ENCODE data around the gene TSG101. TPM values are rescaled to one million over a fixed set of nuclear protein-coding genes. Genes with fewer than 3 reads are reported as not detected.

The TSG101 gene
- 56.4 TPM for polyA plus RNA-seq (2013, experiment 1 of 2)
- polyA plus RNA-seq (2013, experiment 2 of 2), result 67.4 TPM

- Histone ChIP-seq H3K36me3 (ENCODE audit: insufficient read depth, low read length) (peaks cover 13% of the 10 kb centered on the region; the same call in 1 of the 2 replicates), H3K27me3 (ENCODE audit: insufficient read depth, low read length) (no peaks in the 10 kb centered on the region), H3K4me1 (ENCODE audit: insufficient read depth, low read length) (peaks cover 5% of the 10 kb centered on the region; the same call in 1 of the 2 replicates), H3K27ac (ENCODE audit: low read depth, low read length) (peak within 1 kb of the TSS; percentile 99), H3K9ac (ENCODE audit: low read depth, low read length) (peak within 1 kb of the TSS; percentile 92), H3K9me3 (ENCODE audit: insufficient read depth, low read depth, low read length) (no peaks in the 10 kb centered on the region), H3K4me3 (ENCODE audit: low read length) (peak within 1 kb of the TSS; percentile 90)
- under 1% methylated on average over 57 of the region's 57 CpGs for WGBS
Measured at GRCh38 chr11:18526521-18527296, at the start of gene TSG101. TSS of gene TSG101 (minus strand) at chr11:18526942. CDS start at chr11:18526816, 126 bp downstream.

GRCh38 chr11:18575361-18575760 is 48.6 kb upstream of the TSG101 start:
- H3K9me3 ChIP-seq (ENCODE audit: insufficient read depth, low read depth, low read length), result no peaks in the 10 kb centered on the region
- no peaks in the 10 kb centered on the region for H3K4me1 ChIP-seq (ENCODE audit: insufficient read depth, low read length)
- no peak overlapping the region for H3K9ac ChIP-seq (ENCODE audit: low read depth, low read length)
- WGBS, result no CpG with 5 or more reads among the region's 1 CpG
- H3K4me3 ChIP-seq (ENCODE audit: low read length), result no peak overlapping the region
- H3K27me3 ChIP-seq (ENCODE audit: insufficient read depth, low read length), result no peaks in the 10 kb centered on the region
- H3K27ac ChIP-seq (ENCODE audit: low read depth, low read length), result no peak overlapping the region
- peaks cover 42% of the 10 kb centered on the region for H3K36me3 ChIP-seq (ENCODE audit: insufficient read depth, low read length)

GRCh38 chr11:18567081-18567480 is 40.3 kb upstream of the TSG101 start:
- Histone ChIP-seq H3K4me3 (ENCODE audit: low read length) (no peak overlapping the region), H3K4me1 (ENCODE audit: insufficient read depth, low read length) (peaks cover 10% of the 10 kb centered on the region; the same call in 1 of the 2 replicates)
- 96% methylated on average over 2 of the region's 3 CpGs for WGBS

GRCh38 chr11:18566406-18566805 is 39.7 kb upstream of the TSG101 start:
- Histone ChIP-seq H3K9ac (ENCODE audit: low read depth, low read length) (no peak overlapping the region), H3K9me3 (ENCODE audit: insufficient read depth, low read depth, low read length) (no peaks in the 10 kb centered on the region), H3K27me3 (ENCODE audit: insufficient read depth, low read length) (no peaks in the 10 kb centered on the region), H3K4me1 (ENCODE audit: insufficient read depth, low read length) (peaks cover 10% of the 10 kb centered on the region; the same call in 1 of the 2 replicates), H3K4me3 (ENCODE audit: low read length) (no peak overlapping the region), H3K36me3 (ENCODE audit: insufficient read depth, low read length) (peaks cover 24% of the 10 kb centered on the region), H3K27ac (ENCODE audit: low read depth, low read length) (no peak overlapping the region)

More at GRCh38 chr11:18567081-18567480, 40.3 kb upstream of the TSG101 start:
- Histone ChIP-seq H3K27me3 (ENCODE audit: insufficient read depth, low read length) (no peaks in the 10 kb centered on the region), H3K27ac (ENCODE audit: low read depth, low read length) (no peak overlapping the region), H3K36me3 (ENCODE audit: insufficient read depth, low read length) (peaks cover 24% of the 10 kb centered on the region), H3K9me3 (ENCODE audit: insufficient read depth, low read depth, low read length) (no peaks in the 10 kb centered on the region), H3K9ac (ENCODE audit: low read depth, low read length) (no peak overlapping the region)

GRCh38 chr11:18564149-18564548 is 37.4 kb upstream of the TSG101 start:
- Histone ChIP-seq H3K27me3 (ENCODE audit: insufficient read depth, low read length) (no peaks in the 10 kb centered on the region), H3K36me3 (ENCODE audit: insufficient read depth, low read length) (peaks cover 13% of the 10 kb centered on the region), H3K4me1 (ENCODE audit: insufficient read depth, low read length) (peaks cover 10% of the 10 kb centered on the region; the same call in 1 of the 2 replicates), H3K9me3 (ENCODE audit: insufficient read depth, low read depth, low read length) (no peaks in the 10 kb centered on the region), H3K4me3 (ENCODE audit: low read length) (no peak overlapping the region), H3K9ac (ENCODE audit: low read depth, low read length) (no peak overlapping the region), H3K27ac (ENCODE audit: low read depth, low read length) (no peak overlapping the region)

GRCh38 chr11:18563090-18563730 is 36.5 kb upstream of the TSG101 start:
- Histone ChIP-seq H3K36me3 (ENCODE audit: insufficient read depth, low read length) (peaks cover 15% of the 10 kb centered on the region), H3K9me3 (ENCODE audit: insufficient read depth, low read depth, low read length) (no peaks in the 10 kb centered on the region), H3K4me3 (ENCODE audit: low read length) (no peak overlapping the region), H3K27me3 (ENCODE audit: insufficient read depth, low read length) (no peaks in the 10 kb centered on the region), H3K27ac (ENCODE audit: low read depth, low read length) (no peak overlapping the region), H3K4me1 (ENCODE audit: insufficient read depth, low read length) (peaks cover 10% of the 10 kb centered on the region; the same call in 1 of the 2 replicates), H3K9ac (ENCODE audit: low read depth, low read length) (no peak overlapping the region)
- WGBS, result 96% methylated on average over 2 of the region's 2 CpGs

- Histone ChIP-seq H3K36me3 (ENCODE audit: insufficient read depth, low read length) (peaks cover 33% of the 10 kb centered on the region), H3K9ac (ENCODE audit: low read depth, low read length) (no peak overlapping the region), H3K9me3 (ENCODE audit: insufficient read depth, low read depth, low read length) (no peaks in the 10 kb centered on the region), H3K4me3 (ENCODE audit: low read length) (no peak overlapping the region), H3K27ac (ENCODE audit: low read depth, low read length) (no peak overlapping the region), H3K4me1 (ENCODE audit: insufficient read depth, low read length) (no peaks in the 10 kb centered on the region), H3K27me3 (ENCODE audit: insufficient read depth, low read length) (no peaks in the 10 kb centered on the region)
- 91% methylated on average over 2 of the region's 2 CpGs for WGBS
Measured at GRCh38 chr11:18548001-18548400, 21.3 kb upstream of the TSG101 start.

GRCh38 chr11:18540207-18541009 is 13.7 kb upstream of the TSG101 start:
- WGBS, result no CpG with 5 or more reads among the region's 1 CpG
- no peaks in the 10 kb centered on the region for H3K27me3 ChIP-seq (ENCODE audit: insufficient read depth, low read length)
- peaks cover 14% of the 10 kb centered on the region for H3K36me3 ChIP-seq (ENCODE audit: insufficient read depth, low read length)

GRCh38 chr11:18536209-18536608 is 9.5 kb upstream of the TSG101 start:
- Histone ChIP-seq H3K4me3 (ENCODE audit: low read length) (no peak overlapping the region), H3K4me1 (ENCODE audit: insufficient read depth, low read length) (no peaks in the 10 kb centered on the region), H3K27me3 (ENCODE audit: insufficient read depth, low read length) (no peaks in the 10 kb centered on the region), H3K27ac (ENCODE audit: low read depth, low read length) (no peak overlapping the region), H3K9ac (ENCODE audit: low read depth, low read length) (no peak overlapping the region), H3K36me3 (ENCODE audit: insufficient read depth, low read length) (peaks cover 11% of the 10 kb centered on the region; the same call in 1 of the 2 replicates), H3K9me3 (ENCODE audit: insufficient read depth, low read depth, low read length) (no peaks in the 10 kb centered on the region)
- 93% methylated on average over 1 of the region's 1 CpG for WGBS

More at GRCh38 chr11:18540207-18541009, 13.7 kb upstream of the TSG101 start:
- Histone ChIP-seq H3K4me3 (ENCODE audit: low read length) (no peak overlapping the region), H3K4me1 (ENCODE audit: insufficient read depth, low read length) (no peaks in the 10 kb centered on the region), H3K9me3 (ENCODE audit: insufficient read depth, low read depth, low read length) (no peaks in the 10 kb centered on the region), H3K27ac (ENCODE audit: low read depth, low read length) (no peak overlapping the region), H3K9ac (ENCODE audit: low read depth, low read length) (no peak overlapping the region)

GRCh38 chr11:18534245-18534644 is 7.5 kb upstream of the TSG101 start:
- Histone ChIP-seq H3K36me3 (ENCODE audit: insufficient read depth, low read length) (peaks cover 11% of the 10 kb centered on the region; the same call in 1 of the 2 replicates), H3K9me3 (ENCODE audit: insufficient read depth, low read depth, low read length) (no peaks in the 10 kb centered on the region), H3K27me3 (ENCODE audit: insufficient read depth, low read length) (no peaks in the 10 kb centered on the region), H3K4me1 (ENCODE audit: insufficient read depth, low read length) (no peaks in the 10 kb centered on the region), H3K27ac (ENCODE audit: low read depth, low read length) (no peak overlapping the region), H3K9ac (ENCODE audit: low read depth, low read length) (no peak overlapping the region), H3K4me3 (ENCODE audit: low read length) (no peak overlapping the region)
- 90% methylated on average over 1 of the region's 1 CpG for WGBS

All from HUES64 (cell line).